CD4-positive, alpha-beta T cell (primary cell): Measurements from ENCODE around the gene HAPLN2. TPM values are rescaled to one million over a fixed set of nuclear protein-coding genes. Genes with fewer than 3 reads are reported as not detected.

Experiments
- ATAC-seq: fragments of 200-7000 bp; cut with Tn5 transposase; one replicate; pipeline ENCODE4 v1.10.0; 2022; ENCODE audit warnings: mild to moderate bottlenecking; ENCODE audit not compliant: poor library complexity
- CTCF ChIA-PET: fragments of 350-600 bp; sonication (Branson Sonifier 250); formaldehyde crosslinking; loops from one replicate; lab custom pipeline; 2021; ENCODE audit warnings: antibody characterized with exemption, inconsistent platforms; lab: Charles Lee
- POLR2A ChIA-PET: fragments of 350-600 bp; sonication (Branson Sonifier 250); formaldehyde crosslinking; loops from one replicate; lab custom pipeline; 2021; ENCODE audit warnings: antibody characterized with exemption, inconsistent platforms; lab: Charles Lee
- DNase-seq, 14 experiments: peaks; one replicate each; pipeline ENCODE4 v3.0.0-alpha.2; 2013 to 2020; ENCODE audit warnings: mixed read lengths in 2 of 14
- H3K27ac ChIP-seq, 2 donors: one replicate each; pipeline versions ENCODE4 v1.5.1 to v1.7.0; 2013; ENCODE audit warnings: low read length in 2 of 2, low read depth in 1 of 2, mild to moderate bottlenecking in 1 of 2
- H3K27me3 ChIP-seq, 2 experiments: 1 replicate in 1 of 2; 2 replicates in 1 of 2; pipeline versions ENCODE4 v1.6.1 to v1.7.0; 2013; ENCODE audit warnings: low read length in 2 of 2, control low read depth in 1 of 2, mild to moderate bottlenecking in 1 of 2, moderate library complexity in 1 of 2; ENCODE audit not compliant: insufficient read depth in 2 of 2, control insufficient read depth in 1 of 2
- H3K36me3 ChIP-seq: one replicate; pipeline ENCODE4 v1.6.1; 2013; ENCODE audit warnings: low read length, control low read depth; ENCODE audit not compliant: insufficient read depth
- H3K4me1 ChIP-seq: one replicate; pipeline ENCODE4 v1.6.1; 2013; ENCODE audit warnings: low read length, control low read depth; ENCODE audit not compliant: insufficient read depth
- H3K4me3 ChIP-seq: one replicate; pipeline ENCODE4 v1.5.1; 2013; ENCODE audit warnings: mild to moderate bottlenecking, low read length, moderate library complexity
- H3K9me3 ChIP-seq, 2 experiments: 1 replicate in 1 of 2; 2 replicates in 1 of 2; pipeline versions ENCODE4 v1.6.1 to v1.7.0; 2013; ENCODE audit warnings: low read length in 2 of 2, mild to moderate bottlenecking in 2 of 2, control low read depth in 1 of 2, moderate library complexity in 1 of 2; ENCODE audit not compliant: control insufficient read depth in 1 of 2, insufficient read depth in 1 of 2
- H3K27ac Mint-ChIP-seq: one replicate; pipeline ENCODE4 v1.8.0; 2020; ENCODE audit warnings: mixed read lengths
- H3K27me3 Mint-ChIP-seq: one replicate; pipeline ENCODE4 v1.8.0; 2021; ENCODE audit warnings: mixed read lengths
- H3K36me3 Mint-ChIP-seq: one replicate; pipeline ENCODE4 v1.8.0; 2021; ENCODE audit warnings: low read depth, mixed read lengths
- H3K4me1 Mint-ChIP-seq: one replicate; pipeline ENCODE4 v1.8.0; 2021; ENCODE audit warnings: low read depth, mixed read lengths
- H3K4me3 Mint-ChIP-seq: one replicate; pipeline ENCODE4 v1.8.0; 2020; ENCODE audit warnings: mild to moderate bottlenecking, mixed read lengths
- H3K9me3 Mint-ChIP-seq: one replicate; pipeline ENCODE4 v1.8.0; 2020; ENCODE audit warnings: mixed read lengths
- intact Hi-C, 2 experiments: fragments of 100-400 bp; cut with DNase I in 1 of 2; cut with micrococcal nuclease in 1 of 2; formaldehyde crosslinking; loops; one replicate each; pipeline versions ENCODE4 v1.15.1 to v1.9.0; 2023 to 2025; cut with DNase I, micrococcal nuclease
- total RNA-seq, 174 experiments: library from RNA in 2 of 174; stranded (reverse) in 2 of 174; gene quantifications; one replicate each; pipeline ENCODE4 v1.2.3 and lab custom pipeline; 2021 to 2026
- TF ChIP-seq, protein P1 (sequence below): fragments of 200-600 bp; IDR thresholded peaks from one replicate; pipeline ENCODE4 v1.8.0; 2022; ENCODE audit warnings: antibody characterized with exemption, mild to moderate bottlenecking

The HAPLN2 gene
- total RNA-seq, 2 experiments from 2014 or later, result 0.44 to 0.56 TPM

DNA sequence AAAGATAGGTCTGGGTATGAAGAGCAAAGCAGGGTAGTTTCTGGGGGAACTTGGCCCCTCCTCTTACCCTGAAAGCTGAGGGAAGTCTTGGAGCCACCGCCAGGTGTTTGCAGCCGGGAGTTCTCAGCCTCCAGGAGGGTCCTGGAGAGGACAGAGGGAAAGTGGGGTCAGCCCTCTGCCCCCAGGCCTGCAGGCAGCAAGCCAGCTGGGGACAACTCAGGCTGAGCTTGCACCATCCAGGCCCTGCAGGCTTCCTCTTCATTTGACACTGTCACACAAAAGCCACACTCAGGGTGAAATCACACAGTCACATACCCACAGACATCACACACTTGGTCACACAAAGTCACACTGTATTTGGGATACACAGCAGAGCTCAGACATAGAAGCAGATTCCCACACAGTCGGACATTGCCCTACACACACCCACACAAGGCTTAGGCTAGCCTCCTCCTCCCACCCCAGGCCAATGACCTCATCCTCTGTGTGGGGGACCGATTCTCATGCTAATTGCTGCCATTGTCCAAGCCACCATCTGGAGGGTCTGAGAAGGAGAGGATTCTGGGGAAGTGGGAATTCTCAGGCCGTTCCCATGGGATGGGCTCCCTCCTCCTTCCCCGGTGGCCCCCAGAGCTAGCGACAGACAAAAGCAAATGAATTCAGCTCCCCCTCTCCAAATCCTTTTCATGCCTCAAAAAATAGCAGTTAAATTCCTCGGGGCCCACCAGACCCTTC, 54.3 kb downstream of the HAPLN2 start:
- H3K4me1 ChIP-seq, result peaks cover 14% of the 10 kb centered on the region
- H3K36me3 ChIP-seq, result no peaks in the 10 kb centered on the region
- no peaks in the 10 kb centered on the region for H3K9me3 ChIP-seq
- no peak overlapping the region for H3K4me3 ChIP-seq
- Mint-ChIP-seq H3K9me3 (no peaks in the 10 kb centered on the region), H3K36me3 (no peaks in the 10 kb centered on the region), H3K27me3 (peaks cover 55% of the 10 kb centered on the region), H3K4me1 (peaks cover 13% of the 10 kb centered on the region), H3K27ac (no peak overlapping the region), H3K4me3 (no peak overlapping the region)
- TF ChIP-seq, protein P1, sequence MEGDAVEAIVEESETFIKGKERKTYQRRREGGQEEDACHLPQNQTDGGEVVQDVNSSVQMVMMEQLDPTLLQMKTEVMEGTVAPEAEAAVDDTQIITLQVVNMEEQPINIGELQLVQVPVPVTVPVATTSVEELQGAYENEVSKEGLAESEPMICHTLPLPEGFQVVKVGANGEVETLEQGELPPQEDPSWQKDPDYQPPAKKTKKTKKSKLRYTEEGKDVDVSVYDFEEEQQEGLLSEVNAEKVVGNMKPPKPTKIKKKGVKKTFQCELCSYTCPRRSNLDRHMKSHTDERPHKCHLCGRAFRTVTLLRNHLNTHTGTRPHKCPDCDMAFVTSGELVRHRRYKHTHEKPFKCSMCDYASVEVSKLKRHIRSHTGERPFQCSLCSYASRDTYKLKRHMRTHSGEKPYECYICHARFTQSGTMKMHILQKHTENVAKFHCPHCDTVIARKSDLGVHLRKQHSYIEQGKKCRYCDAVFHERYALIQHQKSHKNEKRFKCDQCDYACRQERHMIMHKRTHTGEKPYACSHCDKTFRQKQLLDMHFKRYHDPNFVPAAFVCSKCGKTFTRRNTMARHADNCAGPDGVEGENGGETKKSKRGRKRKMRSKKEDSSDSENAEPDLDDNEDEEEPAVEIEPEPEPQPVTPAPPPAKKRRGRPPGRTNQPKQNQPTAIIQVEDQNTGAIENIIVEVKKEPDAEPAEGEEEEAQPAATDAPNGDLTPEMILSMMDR, result no peak
- ChIA-PET CTCF (no interaction called here), POLR2A (no interaction called here)
- no peak for DNase-seq
- no peak for ATAC-seq
- intact Hi-C loops, result no loop called here
- H3K27me3 ChIP-seq, result peaks cover 32 to 44% of the 10 kb centered on the region in 2 experiments
- H3K27ac ChIP-seq, result no peak overlapping the region

Other genes starting within 250 kb of the HAPLN2 start
- 100 to 1,000 TPM; 155 to 162 TPM for gene MEF2D, start 118.6 kb upstream of the HAPLN2 start, total RNA-seq
- gene IQGAP3, start 46.9 kb upstream of the HAPLN2 start, total RNA-seq, result not detected
- gene TTC24, start 39.7 kb upstream of the HAPLN2 start, total RNA-seq, result 1 to 10 TPM; 5.7 to 8.1 TPM
- 10 to 100 TPM; 23.3 to 27.8 TPM for gene NAXE, start 27.6 kb upstream of the HAPLN2 start, total RNA-seq
- gene GPATCH4, start 17.9 kb upstream of the HAPLN2 start, total RNA-seq, result 10 to 100 TPM; 35.3 to 36.3 TPM
- not detected for gene BCAN, start 22.7 kb downstream of the HAPLN2 start, total RNA-seq
- not detected for gene NES, start 58.0 kb downstream of the HAPLN2 start, total RNA-seq
- gene CRABP2, start 86.2 kb downstream of the HAPLN2 start, total RNA-seq, result 1 to 10 TPM; 3.2 to 4.2 TPM
- gene METTL25B, start 109.1 kb downstream of the HAPLN2 start, total RNA-seq, result 10 to 100 TPM; 10.6 to 12.0 TPM
- 10 to 100 TPM; 44.2 to 50.9 TPM for gene ISG20L2, start 109.4 kb downstream of the HAPLN2 start, total RNA-seq
- 10 to 100 TPM; 11.7 to 11.9 TPM for gene MRPL24, start 121.7 kb downstream of the HAPLN2 start, total RNA-seq
- 10 to 100 TPM; 60.8 TPM for gene HDGF, start 132.3 kb downstream of the HAPLN2 start, total RNA-seq
- gene PRCC, start 148.1 kb downstream of the HAPLN2 start, total RNA-seq, result 10 to 100 TPM; 49.5 to 50.0 TPM
- gene SH2D2A, start 197.4 kb downstream of the HAPLN2 start, total RNA-seq, result 10 to 100 TPM; 51.6 to 51.8 TPM
- not detected for gene INSRR, start 239.7 kb downstream of the HAPLN2 start, total RNA-seq
- gene NTRK1, start 241.4 kb downstream of the HAPLN2 start, total RNA-seq, result under 1 TPM; 0.42 to 0.52 TPM